Cardiac muscle cell (in vitro differentiated cells and primary cell): ENCODE results near the gene INAFM1. TPM values are rescaled to one million over a fixed set of nuclear protein-coding genes. Genes with fewer than 3 reads are reported as not detected.
"Not testable (repeated sequence)": the region's sequence is repeated elsewhere in the genome, so short reads cannot be mapped to it uniquely, and the experiment has no call there.

Experiments used
- DNase-seq, 2 donors: peaks; one replicate each; pipeline versions ENCODE4 v3.0.0 to v3.0.0-alpha.2; 2010 to 2017; ENCODE audit warnings: low read depth in 1 of 2, low spot score in 1 of 2
- H3K27ac ChIP-seq: fragments of 200-600 bp; sonication (generic); 2 replicates; pipeline ENCODE4 v1.5.1; 2016
- H3K27me3 ChIP-seq: fragments of 200-600 bp; sonication (generic); 2 replicates; pipeline ENCODE4 v1.6.0; 2016; ENCODE audit warnings: control low read depth
- H3K36me3 ChIP-seq: fragments of 200-600 bp; sonication (generic); 2 replicates; pipeline ENCODE4 v1.5.1; 2016; ENCODE audit warnings: control low read depth
- H3K4me1 ChIP-seq: fragments of 200-600 bp; sonication (generic); 2 replicates; pipeline ENCODE4 v1.8.1; 2017; ENCODE audit warnings: low read depth, mild to moderate bottlenecking, mixed run types
- H3K4me3 ChIP-seq: fragments of 200-600 bp; sonication (generic); 2 replicates; pipeline ENCODE4 v1.5.1; 2016; ENCODE audit warnings: mild to moderate bottlenecking
- H3K9me3 ChIP-seq: fragments of 200-600 bp; sonication (generic); 2 replicates; pipeline ENCODE4 v1.5.1; 2017; ENCODE audit warnings: low read depth, mild to moderate bottlenecking, control low read depth
- polyA plus RNA-seq: library from polyadenylated mRNA; unstranded; fragments of >200 nt; fragmentation: Nextera tagmentation; extraction: Ambion mirVana; gene quantifications from 2 replicates; pipeline ENCODE4 v1.2.1, GENCODE V29; 2016
- total RNA-seq: library from RNA; depleted of rRNA; stranded (reverse); fragments of >200 nt; gene quantifications from 2 replicates; pipeline ENCODE4 v1.2.3, GENCODE V29; 2016
- TF ChIP-seq, protein P1 (sequence below): IDR thresholded peaks from 2 replicates; pipeline ENCODE4 v1.5.1; 2012; ENCODE audit warnings: low read depth, mild to moderate bottlenecking, low read length

INAFM1 gene
- total and polyA plus RNA-seq, 2 experiments from 2014 or later: 1.5 to 5.8 TPM

GRCh38 chr19:47247308-47247990 is 27.2 kb upstream of the INAFM1 start:
- Histone ChIP-seq H3K36me3 (no peaks in the 10 kb centered on the region), H3K27ac (no peak overlapping the region), H3K4me3 (no peak overlapping the region), H3K4me1 (no peaks in the 10 kb centered on the region), H3K27me3 (peaks cover 1% of the 10 kb centered on the region), H3K9me3 (no peaks in the 10 kb centered on the region)
- TF ChIP-seq, protein P1, sequence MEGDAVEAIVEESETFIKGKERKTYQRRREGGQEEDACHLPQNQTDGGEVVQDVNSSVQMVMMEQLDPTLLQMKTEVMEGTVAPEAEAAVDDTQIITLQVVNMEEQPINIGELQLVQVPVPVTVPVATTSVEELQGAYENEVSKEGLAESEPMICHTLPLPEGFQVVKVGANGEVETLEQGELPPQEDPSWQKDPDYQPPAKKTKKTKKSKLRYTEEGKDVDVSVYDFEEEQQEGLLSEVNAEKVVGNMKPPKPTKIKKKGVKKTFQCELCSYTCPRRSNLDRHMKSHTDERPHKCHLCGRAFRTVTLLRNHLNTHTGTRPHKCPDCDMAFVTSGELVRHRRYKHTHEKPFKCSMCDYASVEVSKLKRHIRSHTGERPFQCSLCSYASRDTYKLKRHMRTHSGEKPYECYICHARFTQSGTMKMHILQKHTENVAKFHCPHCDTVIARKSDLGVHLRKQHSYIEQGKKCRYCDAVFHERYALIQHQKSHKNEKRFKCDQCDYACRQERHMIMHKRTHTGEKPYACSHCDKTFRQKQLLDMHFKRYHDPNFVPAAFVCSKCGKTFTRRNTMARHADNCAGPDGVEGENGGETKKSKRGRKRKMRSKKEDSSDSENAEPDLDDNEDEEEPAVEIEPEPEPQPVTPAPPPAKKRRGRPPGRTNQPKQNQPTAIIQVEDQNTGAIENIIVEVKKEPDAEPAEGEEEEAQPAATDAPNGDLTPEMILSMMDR: peak; percentile 95
- peak; percentile 77 to 87 for DNase-seq

GRCh38 chr19:47253016-47253415 is 21.7 kb upstream of the INAFM1 start:
- H3K27me3 ChIP-seq, H3K4me3 ChIP-seq, H3K36me3 ChIP-seq, H3K27ac ChIP-seq, H3K4me1 ChIP-seq, H3K9me3 ChIP-seq, DNase-seq: not testable (repeated sequence)

- H3K27me3 ChIP-seq: no peaks in the 10 kb centered on the region
- no peak overlapping the region for H3K27ac ChIP-seq
- H3K4me1 ChIP-seq: peaks cover 11% of the 10 kb centered on the region
- no peaks in the 10 kb centered on the region for H3K9me3 ChIP-seq
- no peak overlapping the region for H3K4me3 ChIP-seq
- H3K36me3 ChIP-seq: no peaks in the 10 kb centered on the region
- TF ChIP-seq, protein P1: no peak
- DNase-seq: peak in 1 of 2 donors; percentile 67
These were observed 21.2 kb upstream of the INAFM1 start for GRCh38 chr19:47253467-47253881.

DNA sequence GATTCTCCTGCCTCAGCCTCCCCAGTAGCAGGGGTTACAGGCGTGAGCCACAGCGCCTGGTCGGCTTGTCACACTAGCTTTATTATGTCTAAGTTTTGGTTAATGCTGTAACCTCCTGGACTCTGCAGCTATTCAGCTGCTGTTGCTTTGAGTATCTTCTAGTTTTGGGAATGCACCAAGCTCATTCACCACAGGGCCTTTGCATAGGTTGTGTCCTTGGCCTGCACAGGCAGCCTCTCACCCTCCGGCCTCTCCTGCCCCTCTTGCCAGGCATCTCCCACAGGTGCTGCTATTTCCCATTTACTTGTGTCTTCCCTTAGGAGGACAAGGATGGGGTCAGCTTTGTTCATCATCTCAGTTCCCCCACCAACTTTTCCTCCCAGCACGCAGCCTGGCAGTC is 20.7 kb upstream of the INAFM1 start:
- DNase-seq: no peak
- no peaks in the 10 kb centered on the region for H3K9me3 ChIP-seq
- no peak overlapping the region for H3K27ac ChIP-seq
- H3K4me3 ChIP-seq: no peak overlapping the region
- peaks cover under 1% of the 10 kb centered on the region for H3K36me3 ChIP-seq
- H3K4me1 ChIP-seq: peaks cover 11% of the 10 kb centered on the region
- H3K27me3 ChIP-seq: no peaks in the 10 kb centered on the region
- TF ChIP-seq, protein P1: no peak

DNA sequence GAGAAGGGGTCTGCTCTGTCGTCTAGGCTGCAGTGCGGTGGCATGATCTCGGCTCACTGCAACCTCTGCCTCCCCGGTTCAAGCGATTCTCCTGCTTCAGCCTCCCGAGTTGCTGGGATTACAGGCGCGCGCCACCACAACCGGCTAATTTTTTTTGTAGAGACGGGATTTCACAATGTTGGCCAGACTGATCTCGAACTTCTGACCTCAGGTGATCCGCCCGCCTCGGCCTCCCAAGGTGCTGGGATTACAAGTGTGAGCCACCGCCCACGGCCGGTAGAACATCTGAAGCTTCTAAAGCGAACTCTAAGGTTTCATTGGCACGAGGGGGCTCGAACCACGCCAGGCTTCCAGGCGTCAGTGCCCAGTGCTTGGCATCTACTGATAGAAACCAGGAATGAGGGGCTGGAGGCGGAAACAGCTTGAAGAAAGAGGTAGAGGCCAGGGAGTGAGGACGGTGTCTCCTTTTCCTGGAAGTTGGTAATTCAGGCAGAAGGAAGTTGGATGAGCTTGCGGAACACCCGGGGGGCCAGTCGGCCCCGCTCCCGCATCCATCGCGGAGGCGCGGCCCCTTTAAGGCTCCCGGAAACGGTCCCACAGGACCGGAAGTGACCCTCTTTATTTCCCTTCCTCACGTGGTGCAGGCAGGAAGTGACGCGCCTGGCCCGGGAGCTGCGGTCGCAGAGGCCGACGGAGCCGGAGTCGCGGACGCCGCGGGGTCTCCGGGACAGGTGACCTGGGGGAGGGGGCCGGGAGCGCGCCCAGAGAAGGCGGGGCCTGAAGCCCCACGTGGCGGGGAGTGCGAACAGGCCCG is 18.6 kb upstream of the INAFM1 start, which contains the start of gene CCDC9:
Gene CCDC9, plus strand, starts transcription at position 647 of the 814 bp plus-strand sequence. CDS start 1,876 bp downstream, outside the sequence.
- TF ChIP-seq, protein P1: no peak
- Histone ChIP-seq H3K27me3 (no peaks in the 10 kb centered on the region), H3K27ac (peak within 1 kb of the TSS; percentile 96), H3K36me3 (peaks cover 11% of the 10 kb centered on the region), H3K4me3 (peak within 1 kb of the TSS; percentile 44), H3K9me3 (no peaks in the 10 kb centered on the region), H3K4me1 (peaks cover 11% of the 10 kb centered on the region)
- DNase-seq: peak; percentile 97 to 98
